Left renal pelvis (tissue), 4 donors: Measurements from ENCODE around the gene CERS6. TPM values are rescaled to one million over a fixed set of nuclear protein-coding genes. Genes with fewer than 3 reads are reported as not detected.
"Not testable (repeated sequence)": the region's sequence is repeated elsewhere in the genome, so short reads cannot be mapped to it uniquely, and the experiment has no call there.

ENCODE experiments used
- DNase-seq, 4 donors: peaks; one replicate each; pipeline ENCODE4 v3.0.0-alpha.2; 2013; ENCODE audit warnings: low read depth in 4 of 4, low spot score in 3 of 4
- polyA plus RNA-seq, 4 donors: library from polyadenylated mRNA; unstranded; fragments of 120-200 nt; gene quantifications; one replicate each; pipeline ENCODE4 v1.2.1, GENCODE V29; 2013; ENCODE audit not compliant: insufficient read length in 4 of 4

Gene CERS6
- 10 to 100 TPM; 42.3 to 63.7 (median 54.4) TPM for polyA plus RNA-seq

DNA sequence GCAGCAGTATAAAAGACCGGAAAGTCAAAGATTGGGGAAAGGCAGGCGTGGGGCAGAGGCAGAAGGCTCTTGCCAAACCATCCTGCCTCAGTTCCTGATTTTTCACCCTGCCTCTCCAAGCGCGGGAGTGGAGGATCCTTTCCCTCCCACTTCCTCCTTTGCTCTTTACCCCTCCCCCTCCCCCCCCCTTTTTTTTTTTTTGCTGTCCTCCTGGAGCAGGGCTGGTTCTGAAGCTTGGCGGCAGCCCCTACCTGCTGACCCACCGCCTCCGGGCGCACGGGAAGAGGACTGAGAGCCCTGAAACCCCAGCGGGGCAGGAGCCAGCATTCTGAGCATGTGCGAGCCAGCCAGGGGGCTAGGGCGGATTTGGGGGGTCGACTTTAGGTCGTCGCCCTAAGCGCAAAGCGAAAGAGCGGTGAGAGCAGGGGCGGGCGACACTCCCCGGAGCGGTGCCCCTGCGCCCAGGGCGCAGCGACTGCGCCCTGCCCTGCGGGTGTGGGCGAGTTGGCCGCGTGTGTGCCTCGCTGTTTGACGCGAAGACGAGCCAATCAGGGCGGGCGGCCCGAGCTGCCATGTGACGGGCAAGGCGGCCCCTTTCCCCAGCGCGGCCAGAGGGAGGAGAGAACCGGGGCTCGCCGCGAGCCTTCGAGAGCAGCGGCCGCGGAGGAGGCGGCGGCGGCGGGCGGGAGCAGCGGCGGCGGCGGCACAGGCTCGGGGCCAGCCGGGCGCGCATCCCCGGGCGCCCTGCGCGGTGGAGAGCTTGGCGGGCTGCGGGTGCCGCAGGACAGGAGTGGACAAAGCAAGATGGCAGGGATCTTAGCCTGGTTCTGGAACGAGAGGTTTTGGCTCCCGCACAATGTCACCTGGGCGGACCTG is at the start of gene CERS6:
Gene CERS6, plus strand, starts transcription at position 628 of the 876 bp plus-strand sequence. Its CDS starts 177 bp downstream, at position 805.
- peak; percentile 78 to 85 (median 82) for DNase-seq

DNA sequence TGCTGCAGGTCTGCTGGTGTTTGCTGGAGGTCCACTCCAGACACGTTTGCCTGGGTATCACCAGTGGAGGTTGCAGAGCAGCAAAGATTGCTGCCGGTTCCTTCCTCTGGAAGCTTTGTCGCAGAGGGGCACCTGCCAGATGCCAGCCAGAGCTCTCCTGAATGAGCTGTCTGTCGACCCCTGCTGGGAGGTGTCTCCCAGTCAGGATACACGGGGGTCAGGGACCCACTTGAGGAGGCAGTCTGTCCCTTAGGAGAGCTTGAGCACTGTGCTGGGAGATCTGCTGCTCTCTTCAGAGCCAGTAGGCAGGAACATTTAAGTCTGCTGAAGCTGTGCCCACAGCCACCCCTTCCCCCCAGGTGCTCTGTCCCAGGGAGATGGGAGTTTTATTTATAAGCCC is 43.8 kb upstream of the CERS6 start:
- DNase-seq = not testable (repeated sequence)

DNA sequence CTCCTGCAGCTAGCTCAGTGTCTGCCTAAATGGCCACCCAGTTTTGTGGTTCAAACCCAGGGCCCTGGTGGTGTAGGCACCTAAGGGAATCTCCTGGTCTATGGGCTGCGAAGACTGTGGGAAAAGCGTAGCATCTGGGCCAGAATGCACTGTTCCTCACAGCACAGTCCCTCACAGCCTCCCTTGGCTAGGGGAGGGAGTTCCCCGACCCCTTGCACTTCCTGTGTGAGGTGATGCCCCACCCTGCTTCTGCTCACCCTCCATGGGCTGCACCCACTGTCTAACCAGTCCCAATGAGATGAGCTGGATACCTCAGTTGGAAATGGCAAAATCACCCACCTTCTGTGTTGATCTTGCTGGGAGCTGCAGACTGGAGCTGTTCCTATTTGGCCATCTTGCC is 43.0 kb upstream of the CERS6 start:
- DNase-seq = not testable (repeated sequence)

DNA sequence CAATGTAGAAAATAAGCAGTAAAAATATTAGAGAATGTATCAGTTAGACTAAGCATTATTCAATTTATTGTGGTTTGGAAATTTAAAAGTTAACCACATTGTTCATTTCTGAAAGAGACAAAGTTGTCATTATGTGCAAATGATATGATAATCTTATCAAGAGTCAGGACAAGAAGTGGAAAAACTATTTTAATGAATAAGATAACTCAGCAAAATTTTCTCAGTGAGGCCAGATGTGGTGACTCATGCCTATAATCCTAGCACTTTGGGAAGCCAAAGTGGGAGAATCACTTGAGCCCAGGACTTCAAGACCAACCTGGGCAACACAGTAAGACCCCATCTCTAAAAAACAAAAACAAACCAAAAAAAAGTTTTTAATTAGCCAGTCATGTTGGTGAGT is 39.5 kb upstream of the CERS6 start:
- no peak for DNase-seq

DNA sequence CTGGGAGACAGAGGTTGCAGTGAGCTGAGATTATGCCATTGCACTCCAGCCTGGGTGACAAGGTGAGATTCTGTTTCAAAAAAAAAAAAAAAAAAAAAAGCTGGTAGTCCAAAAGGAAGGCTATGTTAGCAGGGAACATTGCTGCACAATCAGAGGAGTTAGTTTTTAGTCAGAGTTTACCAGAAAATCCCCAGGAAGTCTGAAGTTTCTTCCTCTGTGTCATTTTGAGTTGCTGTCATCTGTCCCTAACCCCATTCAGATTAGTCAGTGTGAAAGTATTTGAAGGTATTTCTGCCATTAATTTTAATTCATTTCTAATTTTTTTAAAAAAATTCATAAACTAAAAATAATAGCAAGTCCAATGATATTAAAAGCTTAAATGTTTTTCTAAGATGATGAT is 33.5 kb upstream of the CERS6 start:
- no peak for DNase-seq

DNA sequence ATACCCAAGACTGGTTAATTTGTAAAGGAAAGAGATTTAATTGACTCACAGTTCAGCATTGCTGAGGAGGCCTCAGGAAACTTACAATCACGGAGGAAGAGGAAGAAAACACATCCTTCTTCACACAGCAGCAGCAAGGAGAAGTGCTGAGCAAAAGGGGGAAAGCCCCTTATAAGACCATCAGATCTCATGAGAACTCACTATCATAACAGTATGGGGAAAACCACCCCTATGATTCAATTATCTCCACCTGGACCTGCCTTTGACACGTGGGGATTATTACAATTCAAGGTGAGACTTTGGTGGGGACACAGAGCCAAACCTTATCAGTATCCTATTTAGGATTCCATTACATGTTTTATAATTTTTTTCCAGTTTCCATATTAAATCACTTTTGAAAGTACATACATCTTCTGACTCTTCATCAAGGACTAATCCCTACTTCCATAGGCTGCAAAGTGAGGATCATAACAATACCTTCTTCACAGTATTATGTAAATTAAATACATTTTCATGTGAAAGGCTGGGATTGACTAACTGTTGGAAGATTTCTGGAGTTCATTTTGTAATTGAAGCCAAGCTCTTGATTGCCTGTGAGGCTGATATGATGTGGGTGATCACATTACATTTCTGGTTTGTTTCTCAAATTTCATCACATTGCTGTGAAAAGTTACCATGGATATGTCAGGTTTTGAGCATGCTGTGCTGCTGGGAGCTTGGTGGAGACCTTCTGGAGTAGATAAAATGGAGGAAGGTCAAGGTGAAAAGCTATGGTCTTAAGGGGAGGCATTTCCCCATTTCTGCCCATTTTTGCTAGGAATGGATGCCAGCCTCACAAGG is 31.7 kb upstream of the CERS6 start:
- DNase-seq = no peak

DNA sequence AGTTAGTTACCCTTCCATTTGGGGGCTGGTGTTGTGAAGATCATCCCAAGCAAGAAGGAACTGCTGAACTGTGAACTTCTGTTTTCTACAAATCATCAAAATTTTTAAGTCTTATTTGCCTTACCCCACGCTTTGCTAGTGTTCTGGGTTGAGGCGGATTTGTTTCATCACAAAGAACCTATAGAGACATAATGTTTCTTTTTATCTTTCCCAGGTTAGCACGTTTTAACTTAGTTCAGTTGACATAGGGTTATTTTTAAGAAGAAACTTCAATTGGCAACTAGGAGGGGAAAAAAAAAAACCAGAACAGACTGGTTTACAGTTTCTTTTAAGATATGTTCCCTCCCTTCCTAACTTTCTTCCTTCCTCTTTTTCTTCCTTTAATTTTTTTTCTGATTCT is 31.1 kb upstream of the CERS6 start:
- no peak for DNase-seq

DNA sequence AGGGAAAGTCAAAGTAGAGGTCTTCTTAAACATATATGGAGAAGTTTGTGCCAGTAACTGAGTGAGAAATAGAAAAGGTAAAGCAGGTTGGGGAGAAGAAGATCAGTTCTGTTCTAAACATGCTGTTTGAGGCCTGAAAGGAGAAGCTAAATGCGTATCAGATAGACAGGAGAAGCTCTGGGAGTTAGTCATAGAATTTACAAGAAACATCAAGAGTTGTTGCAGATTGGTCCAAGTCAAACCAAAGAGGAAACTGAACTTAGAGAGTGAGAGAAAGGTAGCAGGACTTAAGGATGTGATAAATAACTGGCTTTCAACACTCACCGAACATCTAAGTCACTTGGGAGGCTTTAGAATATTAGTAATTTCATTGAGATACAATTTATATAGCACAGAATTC is 29.2 kb upstream of the CERS6 start:
- no peak for DNase-seq

GRCh38 chr2:168427451-168427850 is 28.6 kb upstream of the CERS6 start:
- DNase-seq = no peak

GRCh38 chr2:168428431-168428830 is 27.6 kb upstream of the CERS6 start:
- DNase-seq = no peak

DNA sequence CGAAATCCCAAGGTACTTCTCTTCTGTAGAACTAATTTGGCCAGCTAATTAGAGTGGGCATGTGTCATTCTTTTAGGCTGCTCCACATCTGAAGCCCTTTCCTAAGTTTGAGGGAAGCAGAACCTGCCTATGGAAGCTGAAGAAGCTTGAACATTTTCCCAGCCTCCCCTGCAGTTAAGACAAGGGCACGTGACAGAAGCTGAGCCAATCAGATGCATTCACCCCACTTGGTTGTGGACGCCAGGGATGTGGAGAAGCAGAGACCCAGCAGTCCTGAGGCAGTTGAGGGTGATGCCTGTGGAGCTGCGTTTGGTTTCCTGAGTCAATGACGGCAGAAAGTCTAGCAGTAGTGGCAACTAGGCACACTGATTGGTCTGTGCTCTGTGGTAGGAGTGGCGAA is 26.1 kb upstream of the CERS6 start:
- no peak for DNase-seq

DNA sequence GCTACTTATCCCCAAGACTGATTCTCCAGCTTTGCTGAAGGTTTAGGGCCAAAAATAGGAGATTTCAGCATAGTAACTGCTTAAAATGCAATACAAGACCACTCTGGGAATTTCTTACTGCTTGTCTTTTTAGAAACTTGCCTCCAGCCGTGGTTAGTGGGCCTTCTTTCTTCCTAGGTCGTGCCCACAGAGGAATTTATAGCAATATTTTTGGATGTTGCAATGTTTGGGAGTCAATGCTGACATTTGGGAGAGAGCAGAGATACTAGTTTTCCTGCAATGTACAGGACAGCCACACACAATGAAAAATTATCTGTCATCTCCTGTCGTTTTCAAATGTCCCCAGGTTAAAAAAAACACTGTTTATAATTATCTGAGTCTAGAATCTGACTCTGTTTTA is 25.6 kb upstream of the CERS6 start:
- DNase-seq = no peak

GRCh38 chr2:168431301-168432024 is 24.6 kb upstream of the CERS6 start:
- no peak for DNase-seq

DNA sequence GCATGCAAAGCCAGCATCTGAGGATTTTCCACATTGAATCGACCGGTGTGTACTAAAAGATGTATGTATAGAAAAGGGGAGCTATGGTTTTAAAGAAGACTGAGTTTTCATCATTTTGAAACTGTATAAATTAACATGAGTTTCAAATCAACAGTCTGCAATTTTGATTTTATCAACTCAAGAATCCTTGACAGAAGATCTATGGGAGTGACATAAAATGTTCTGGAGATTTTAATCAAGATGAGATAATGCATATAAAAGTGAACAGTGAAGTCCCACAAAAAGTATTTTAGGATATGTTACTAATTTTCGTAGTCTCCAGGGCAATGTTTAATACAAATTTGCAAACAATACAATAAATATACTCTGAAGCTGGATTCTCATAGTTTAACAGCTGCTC is 24.0 kb upstream of the CERS6 start:
- DNase-seq = no peak

GRCh38 chr2:168432565-168433186 is 23.4 kb upstream of the CERS6 start:
- DNase-seq = no peak

- DNase-seq = no peak
Measured at GRCh38 chr2:168433527-168433926, 22.5 kb upstream of the CERS6 start.

GRCh38 chr2:168434146-168434545 is 21.9 kb upstream of the CERS6 start:
- no peak for DNase-seq

GRCh38 chr2:168436840-168437239 is 19.2 kb upstream of the CERS6 start:
- DNase-seq = no peak

- DNase-seq = no peak
Measured at GRCh38 chr2:168438553-168438952, 17.5 kb upstream of the CERS6 start.

DNA sequence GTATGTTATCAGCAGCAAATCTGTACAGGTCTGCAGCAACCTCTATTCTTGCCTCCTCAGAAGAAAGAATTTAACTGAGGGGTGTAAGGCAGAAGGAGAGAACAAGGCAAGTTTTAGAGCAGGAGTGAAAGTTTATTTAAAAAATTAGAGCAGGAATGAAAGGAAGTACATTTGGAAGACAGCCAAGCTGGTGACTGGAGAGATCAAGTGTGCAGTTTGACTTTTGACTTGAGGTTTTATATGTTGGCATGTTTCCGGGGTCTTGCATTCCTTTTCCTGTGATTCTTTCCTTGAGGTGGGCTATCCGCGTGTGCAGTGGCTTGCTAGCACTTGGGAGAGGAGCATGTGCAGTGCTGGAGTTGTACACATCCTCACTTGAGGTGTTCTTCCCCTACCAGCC is 16.5 kb upstream of the CERS6 start:
- no peak for DNase-seq
